Cerebellar cortex (tissue), 1 donor: ENCODE results near the gene AKNA.
"Not testable (repeated sequence)": the region's sequence is repeated elsewhere in the genome, so short reads cannot be mapped to it uniquely, and the experiment has no call there.

ENCODE experiments used
- DNase-seq: peaks from one replicate; pipeline ENCODE4 v3.0.0-alpha.2; 2015; ENCODE audit warnings: low spot score

The AKNA gene

GRCh38 chr9:114339130-114339908, 48.5 kb downstream of the AKNA start:
- DNase-seq: peak; percentile 29

- DNase-seq: no peak
Observed at GRCh38 chr9:114338187-114338586, 49.6 kb downstream of the AKNA start.

DNA sequence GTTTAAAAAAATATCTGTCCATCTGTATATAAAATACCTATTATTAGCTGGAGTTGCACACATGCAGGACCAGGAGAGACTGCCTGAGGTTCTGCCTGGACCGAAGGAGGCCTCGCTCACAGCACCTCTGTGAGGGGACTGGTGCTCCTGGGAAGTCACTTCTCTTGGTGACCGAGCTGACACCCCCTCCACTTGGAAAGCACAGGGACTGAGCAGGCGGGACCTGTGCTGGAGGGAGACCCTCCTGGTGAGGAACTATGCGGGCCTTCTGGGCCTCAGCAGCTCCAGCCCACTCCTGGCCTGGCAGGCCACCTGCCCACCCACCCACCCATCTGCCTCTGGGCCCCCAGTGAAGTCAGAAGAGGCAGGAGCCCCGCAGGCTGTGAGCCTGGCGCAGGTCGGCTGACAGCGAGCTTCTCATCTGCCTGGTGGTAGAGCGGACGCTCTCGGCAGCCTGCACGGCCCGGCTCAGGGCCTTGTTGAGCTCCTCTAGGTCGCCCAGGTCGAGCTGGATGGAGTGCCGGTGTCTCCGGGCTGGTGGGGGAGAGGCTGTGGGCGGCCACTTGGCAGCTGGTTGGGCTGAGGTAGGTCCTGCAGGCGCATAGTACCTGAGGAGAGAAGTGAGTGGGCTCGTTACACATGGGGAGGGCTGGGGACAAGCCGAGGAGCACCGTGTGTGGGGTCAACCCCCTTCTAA, 50.9 kb downstream of the AKNA start:
- DNase-seq: no peak

DNA sequence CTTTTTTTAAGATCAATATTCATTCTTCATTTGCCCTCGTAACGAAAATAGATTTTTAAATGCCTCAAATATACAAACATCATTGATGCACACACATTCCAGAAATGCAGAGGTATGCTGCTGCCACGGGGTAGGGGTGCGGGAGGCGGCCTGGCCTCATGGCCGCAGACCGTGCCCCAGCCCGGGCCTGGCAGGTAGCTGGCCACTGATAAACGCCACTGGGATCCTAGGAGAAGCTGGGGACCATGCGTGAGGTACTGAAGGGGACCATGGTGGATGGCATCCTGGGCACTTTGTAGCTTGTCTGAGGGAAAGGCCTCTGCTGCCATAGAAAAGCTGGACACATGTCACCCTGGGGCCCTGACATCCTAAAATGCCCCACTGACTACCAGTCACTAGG, 51.6 kb downstream of the AKNA start:
- DNase-seq: no peak

- DNase-seq: no peak
Observed at GRCh38 chr9:114335745-114336144, 52.0 kb downstream of the AKNA start.

DNA sequence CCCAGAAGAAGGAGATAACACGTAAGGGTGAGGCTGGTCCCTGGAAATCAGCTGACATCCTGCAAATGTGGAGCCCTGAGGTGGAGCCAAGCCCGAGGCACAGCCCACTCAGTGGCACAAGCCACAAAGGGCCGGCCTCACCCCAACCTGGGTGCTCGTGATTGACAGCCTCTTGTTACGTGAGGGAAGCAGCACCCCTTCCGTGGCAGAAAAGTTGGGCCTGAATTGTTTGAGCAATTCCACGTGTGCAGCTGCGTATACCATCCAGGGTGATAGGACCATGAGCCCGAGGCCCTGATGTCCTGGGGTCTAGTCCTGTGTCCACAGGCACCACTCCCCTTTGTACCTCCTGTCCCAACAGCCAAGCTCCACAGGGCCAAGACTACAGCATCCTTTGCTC, 53.3 kb downstream of the AKNA start:
- DNase-seq: no peak

- DNase-seq: not testable (repeated sequence)
Observed at GRCh38 chr9:114333718-114334117, 54.1 kb downstream of the AKNA start.

GRCh38 chr9:114332474-114333040, 55.2 kb downstream of the AKNA start:
- DNase-seq: not testable (repeated sequence)

GRCh38 chr9:114331229-114332195, 56.3 kb downstream of the AKNA start:
- DNase-seq: not testable (repeated sequence)

DNA sequence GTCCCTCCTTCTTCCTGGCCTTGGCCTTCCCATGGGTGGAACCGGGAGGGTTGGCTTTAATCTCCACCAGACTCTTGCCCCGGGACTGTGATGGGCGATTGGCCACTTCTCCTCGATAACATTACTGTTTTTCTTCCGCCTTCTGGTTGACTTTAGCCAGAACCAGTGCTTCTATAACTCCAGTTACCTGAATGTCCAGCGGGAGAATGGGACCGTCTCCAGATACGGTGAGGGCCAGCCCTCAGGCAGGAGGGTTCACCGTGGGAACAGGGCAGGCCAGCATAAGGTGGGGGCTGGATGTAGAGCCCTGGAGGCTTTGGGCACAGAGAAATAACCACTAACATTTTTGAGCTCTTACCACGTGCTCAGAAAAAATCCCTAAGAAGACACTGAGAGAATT, 57.1 kb downstream of the AKNA start:
- DNase-seq: no peak

DNA sequence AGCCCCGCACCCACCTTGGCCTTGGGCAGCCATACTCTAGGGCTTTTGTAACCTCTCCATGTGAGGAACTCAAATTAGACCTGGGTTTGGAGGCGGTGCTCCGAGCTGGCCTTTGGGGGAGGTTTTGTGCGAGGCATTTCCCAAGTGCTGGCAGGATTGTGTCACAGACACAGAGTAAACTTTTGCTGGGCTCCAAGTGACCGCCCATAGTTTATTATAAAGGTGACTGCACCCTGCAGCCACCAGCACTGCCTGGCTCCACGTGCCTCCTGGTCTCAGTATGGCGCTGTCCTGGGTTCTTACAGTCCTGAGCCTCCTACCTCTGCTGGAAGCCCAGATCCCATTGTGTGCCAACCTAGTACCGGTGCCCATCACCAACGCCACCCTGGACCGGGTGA, 58.2 kb downstream of the AKNA start, which contains the start of gene ORM2:
Gene ORM2 (plus strand): TSS at position 245 of the 398 bp plus-strand sequence. CDS start 36 bp downstream, at position 281.
- not testable (repeated sequence) for DNase-seq

- DNase-seq: not testable (repeated sequence)
Observed at GRCh38 chr9:114328937-114329624, 58.7 kb downstream of the AKNA start.

DNA sequence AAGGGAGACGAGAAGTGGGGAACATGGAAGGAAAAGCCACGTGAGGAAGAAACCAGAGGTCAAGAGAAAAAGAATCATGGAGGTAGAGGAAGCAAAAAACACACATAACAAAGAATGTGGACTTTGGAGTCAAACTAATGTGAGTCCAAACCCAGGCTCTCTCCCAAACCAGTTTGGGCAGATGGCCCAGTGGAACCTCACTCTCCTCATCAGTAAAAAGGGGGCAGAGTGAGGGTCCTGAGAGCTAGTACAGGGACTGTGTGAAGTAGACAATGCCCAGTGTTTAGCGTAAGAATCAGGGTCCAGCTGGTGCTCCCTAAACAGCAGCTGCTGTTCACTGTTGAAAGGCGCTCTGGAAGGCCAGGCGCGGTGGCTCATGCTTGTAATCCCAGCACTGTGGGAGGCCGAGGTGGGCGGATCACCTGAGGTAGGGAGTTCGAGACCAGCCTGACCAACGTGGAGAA, 59.4 kb downstream of the AKNA start:
- not testable (repeated sequence) for DNase-seq

DNA sequence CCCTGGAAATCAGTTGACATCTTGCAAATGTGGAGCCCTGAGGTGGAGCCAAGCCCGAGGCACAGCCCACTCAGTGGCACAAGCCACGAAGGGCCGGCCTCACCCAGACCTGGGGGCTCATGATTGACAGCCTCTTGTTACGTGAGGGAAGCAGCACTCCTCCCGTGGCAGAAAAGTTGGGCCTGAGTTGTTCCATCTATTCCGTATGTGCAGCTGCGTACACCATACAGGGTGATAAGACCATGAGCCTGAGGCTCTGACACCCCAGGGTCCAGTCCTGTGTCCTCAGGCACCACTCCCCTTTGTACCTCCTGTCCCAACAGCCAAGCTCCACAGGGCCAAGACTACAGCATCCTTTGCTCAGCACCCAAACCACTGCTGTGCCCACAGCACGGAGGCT, 60.0 kb downstream of the AKNA start:
- no peak for DNase-seq

- not testable (repeated sequence) for DNase-seq
Observed at GRCh38 chr9:114325684-114326254, 62.0 kb downstream of the AKNA start.

GRCh38 chr9:114324965-114325364, 62.8 kb downstream of the AKNA start:
- DNase-seq: not testable (repeated sequence)

- no peak for DNase-seq
Observed at GRCh38 chr9:114324492-114324891, 63.3 kb downstream of the AKNA start.

DNA sequence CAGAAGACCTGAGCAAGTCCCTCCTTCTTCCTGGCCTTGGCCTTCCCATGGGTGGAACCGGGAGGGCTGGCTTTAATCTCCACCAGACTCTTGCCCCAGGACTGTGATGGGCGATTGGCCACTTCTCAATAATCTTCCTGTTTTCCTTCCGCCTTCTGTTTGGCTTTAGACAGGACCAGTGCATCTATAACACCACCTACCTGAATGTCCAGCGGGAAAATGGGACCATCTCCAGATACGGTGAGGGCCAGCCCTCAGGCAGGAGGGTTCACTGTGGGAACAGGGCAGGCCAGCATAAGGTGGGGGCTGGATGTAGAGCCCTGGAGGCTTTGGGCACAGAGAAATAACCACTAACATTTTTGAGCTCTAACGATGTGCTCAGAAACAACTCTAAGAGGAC, 63.9 kb downstream of the AKNA start:
- not testable (repeated sequence) for DNase-seq

DNA sequence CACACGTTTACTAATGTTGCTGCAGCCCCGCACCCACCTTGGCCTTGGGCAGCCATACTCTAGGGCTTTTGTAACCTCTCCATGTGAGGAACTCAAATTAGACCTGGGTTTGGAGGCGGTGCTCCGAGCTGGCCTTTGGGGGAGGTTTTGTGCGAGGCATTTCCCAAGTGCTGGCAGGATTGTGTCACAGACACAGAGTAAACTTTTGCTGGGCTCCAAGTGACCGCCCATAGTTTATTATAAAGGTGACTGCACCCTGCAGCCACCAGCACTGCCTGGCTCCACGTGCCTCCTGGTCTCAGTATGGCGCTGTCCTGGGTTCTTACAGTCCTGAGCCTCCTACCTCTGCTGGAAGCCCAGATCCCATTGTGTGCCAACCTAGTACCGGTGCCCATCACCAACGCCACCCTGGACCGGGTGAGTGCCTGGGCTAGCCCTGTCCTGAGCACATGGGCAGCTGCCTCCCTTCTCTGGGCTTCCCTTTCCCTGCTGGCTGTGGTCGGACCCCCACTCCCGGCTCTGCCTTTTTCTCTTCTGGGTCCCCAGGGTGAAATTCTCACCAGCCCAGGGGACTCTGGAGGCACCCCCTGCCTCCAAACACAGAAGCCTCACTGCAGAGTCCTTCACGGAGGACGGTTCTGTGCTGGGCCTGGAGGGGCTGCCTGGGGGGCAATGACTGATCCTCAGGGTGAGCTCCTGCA, 64.8 kb downstream of the AKNA start, which contains the start of gene ORM1:
Gene ORM1 (plus strand): TSS at position 268 of the 701 bp plus-strand sequence. CDS start 36 bp downstream, at position 304.
- DNase-seq: not testable (repeated sequence)
